ENCODE results near the gene DCLK1. TPM values are rescaled to one million over a fixed set of nuclear protein-coding genes. Genes with fewer than 3 reads are reported as not detected.

Gene DCLK1
- total RNA-seq, 1 experiment from 2014 or later = not detected

GRCh38 chr13:35810321-35810720 is 320.9 kb downstream of the DCLK1 start:
- Histone ChIP-seq H3K27me3 (replicated peaks; ENCODE audit: control insufficient read depth, insufficient read depth, low read length) (no peaks in the 10 kb centered on the region), H3K4me3 (ENCODE audit: low read depth, low read length) (no peak overlapping the region), H3K9me3 (no peaks in the 10 kb centered on the region), H3K4me1 (no peaks in the 10 kb centered on the region), H3K36me3 (ENCODE audit: control insufficient read depth, insufficient read depth, low read length) (no peaks in the 10 kb centered on the region)
- Mint-ChIP-seq H3K27ac (ENCODE audit: unreplicated experiment) (no peak overlapping the region), H3K4me1 (ENCODE audit: low read depth, unreplicated experiment) (no peaks in the 10 kb centered on the region), H3K36me3 (ENCODE audit: insufficient read depth, unreplicated experiment) (no peaks in the 10 kb centered on the region), H3K27me3 (ENCODE audit: insufficient read depth, unreplicated experiment) (peaks cover 10% of the 10 kb centered on the region), H3K4me3 (ENCODE audit: unreplicated experiment) (no peak overlapping the region), H3K9me3 (ENCODE audit: unreplicated experiment) (no peaks in the 10 kb centered on the region)
- TF ChIP-seq CTCF (IDR thresholded peaks at IDR 0.05; ENCODE audit: insufficient read depth in 1 of 2, low read depth in 1 of 2, low read length in 1 of 2, severe bottlenecking in 1 of 2, unreplicated experiment in 1 of 2) = no peak
- no peak for DNase-seq
- ChIA-PET POLR2A (no interaction called here), CTCF (no interaction called here)
- intact Hi-C loops (cut with micrococcal nuclease; ENCODE audit: unreplicated experiment) = no loop called here
- no TSS peak for BruUV-seq (replicated peaks)

GRCh38 chr13:35808846-35809245 is 322.3 kb downstream of the DCLK1 start:
- Mint-ChIP-seq H3K27me3 (ENCODE audit: insufficient read depth, unreplicated experiment) (peaks cover 10% of the 10 kb centered on the region), H3K36me3 (ENCODE audit: insufficient read depth, unreplicated experiment) (no peaks in the 10 kb centered on the region), H3K4me1 (ENCODE audit: low read depth, unreplicated experiment) (no peaks in the 10 kb centered on the region), H3K9me3 (ENCODE audit: unreplicated experiment) (no peaks in the 10 kb centered on the region), H3K27ac (ENCODE audit: unreplicated experiment) (no peak overlapping the region), H3K4me3 (ENCODE audit: unreplicated experiment) (no peak overlapping the region)
- intact Hi-C loops (cut with micrococcal nuclease; ENCODE audit: unreplicated experiment) = no loop called here
- Histone ChIP-seq H3K4me1 (no peaks in the 10 kb centered on the region), H3K27me3 (replicated peaks; ENCODE audit: control insufficient read depth, insufficient read depth, low read length) (no peaks in the 10 kb centered on the region), H3K9me3 (no peaks in the 10 kb centered on the region), H3K36me3 (ENCODE audit: control insufficient read depth, insufficient read depth, low read length) (no peaks in the 10 kb centered on the region), H3K4me3 (ENCODE audit: low read depth, low read length) (no peak overlapping the region)
- TF ChIP-seq CTCF (IDR thresholded peaks at IDR 0.05; ENCODE audit: insufficient read depth in 1 of 2, low read depth in 1 of 2, low read length in 1 of 2, severe bottlenecking in 1 of 2, unreplicated experiment in 1 of 2) = no peak
- DNase-seq = no peak
- no TSS peak for BruUV-seq (replicated peaks)
- CTCF ChIA-PET = no interaction called here
- POLR2A ChIA-PET = no interaction called here

- CTCF ChIA-PET = no interaction called here
These were observed 326.3 kb downstream of the DCLK1 start for GRCh38 chr13:35804901-35805300.

More at GRCh38 chr13:35804901-35805300, 326.3 kb downstream of the DCLK1 start:
- no peak for TF ChIP-seq CTCF (IDR thresholded peaks at IDR 0.05; ENCODE audit: insufficient read depth in 1 of 2, low read depth in 1 of 2, low read length in 1 of 2, severe bottlenecking in 1 of 2, unreplicated experiment in 1 of 2)
- POLR2A ChIA-PET = no interaction called here
- H3K4me3 ChIP-seq (ENCODE audit: low read depth, low read length) = no peak overlapping the region
- H3K9me3 ChIP-seq = no peaks in the 10 kb centered on the region
- H3K4me1 ChIP-seq = no peaks in the 10 kb centered on the region
- Mint-ChIP-seq H3K36me3 (ENCODE audit: insufficient read depth, unreplicated experiment) (no peaks in the 10 kb centered on the region), H3K4me1 (ENCODE audit: low read depth, unreplicated experiment) (no peaks in the 10 kb centered on the region), H3K27me3 (ENCODE audit: insufficient read depth, unreplicated experiment) (peaks cover 10% of the 10 kb centered on the region), H3K9me3 (ENCODE audit: unreplicated experiment) (no peaks in the 10 kb centered on the region), H3K4me3 (ENCODE audit: unreplicated experiment) (no peak overlapping the region), H3K27ac (ENCODE audit: unreplicated experiment) (no peak overlapping the region)
- no peak for DNase-seq
- H3K27me3 ChIP-seq (replicated peaks; ENCODE audit: control insufficient read depth, insufficient read depth, low read length) = no peaks in the 10 kb centered on the region
- intact Hi-C loops (cut with micrococcal nuclease; ENCODE audit: unreplicated experiment) = no loop called here
- no peaks in the 10 kb centered on the region for H3K36me3 ChIP-seq (ENCODE audit: control insufficient read depth, insufficient read depth, low read length)
- BruUV-seq (replicated peaks) = no TSS peak
